Fibroblast of lung (primary cell): ENCODE results near the gene ZNF836.

ENCODE experiments used
- EZH2 ChIP-seq: IDR thresholded peaks from 2 replicates; pipeline ENCODE4 v1.5.1; 2012; ENCODE audit warnings: low read length, control low read depth, mild to moderate bottlenecking; ENCODE audit errors: missing control alignments
- TF ChIP-seq, protein P1 (sequence below), 2 donors: IDR thresholded peaks in 1 of 2; conservative IDR thresholded peaks in 1 of 2; 1 replicate in 1 of 2; 2 replicates in 1 of 2; pipeline ENCODE4 v1.5.1; 2011 to 2012; ENCODE audit warnings: low read length in 2 of 2, control low read depth in 1 of 2, inconsistent platforms in 1 of 2, low read depth in 1 of 2, mild to moderate bottlenecking in 1 of 2

DNA sequence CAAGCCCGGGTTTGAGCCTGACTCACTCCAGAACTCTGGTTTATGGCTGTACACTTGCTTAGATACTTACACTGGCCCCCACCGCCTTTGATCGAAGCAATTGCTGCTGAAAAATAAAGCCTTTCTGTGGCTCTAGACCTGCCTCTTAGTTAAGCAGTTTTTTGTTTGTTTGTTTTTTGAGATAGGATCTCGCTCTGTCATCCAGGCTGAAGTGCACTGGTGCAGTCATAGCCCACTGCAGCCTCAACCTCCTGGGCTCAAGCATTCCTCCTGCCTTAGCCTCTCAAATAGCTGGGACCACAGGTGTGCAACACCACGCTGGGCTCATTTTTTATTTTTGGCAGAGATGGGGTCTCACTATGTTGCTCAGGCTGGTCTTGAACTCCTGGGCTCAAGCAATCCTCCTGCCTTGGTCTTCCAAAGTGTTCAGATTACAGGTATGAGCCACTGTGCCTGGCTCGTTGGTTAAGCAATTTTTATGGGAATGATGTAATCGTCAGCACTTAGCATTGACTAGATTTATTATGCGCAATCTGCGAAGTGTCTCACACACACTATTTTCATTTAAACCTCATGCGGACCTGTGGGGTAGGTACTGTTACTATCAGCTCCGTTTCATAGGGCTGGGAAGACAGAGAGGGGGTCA is 40.6 kb upstream of the ZNF836 start:
- TF ChIP-seq, protein P1, sequence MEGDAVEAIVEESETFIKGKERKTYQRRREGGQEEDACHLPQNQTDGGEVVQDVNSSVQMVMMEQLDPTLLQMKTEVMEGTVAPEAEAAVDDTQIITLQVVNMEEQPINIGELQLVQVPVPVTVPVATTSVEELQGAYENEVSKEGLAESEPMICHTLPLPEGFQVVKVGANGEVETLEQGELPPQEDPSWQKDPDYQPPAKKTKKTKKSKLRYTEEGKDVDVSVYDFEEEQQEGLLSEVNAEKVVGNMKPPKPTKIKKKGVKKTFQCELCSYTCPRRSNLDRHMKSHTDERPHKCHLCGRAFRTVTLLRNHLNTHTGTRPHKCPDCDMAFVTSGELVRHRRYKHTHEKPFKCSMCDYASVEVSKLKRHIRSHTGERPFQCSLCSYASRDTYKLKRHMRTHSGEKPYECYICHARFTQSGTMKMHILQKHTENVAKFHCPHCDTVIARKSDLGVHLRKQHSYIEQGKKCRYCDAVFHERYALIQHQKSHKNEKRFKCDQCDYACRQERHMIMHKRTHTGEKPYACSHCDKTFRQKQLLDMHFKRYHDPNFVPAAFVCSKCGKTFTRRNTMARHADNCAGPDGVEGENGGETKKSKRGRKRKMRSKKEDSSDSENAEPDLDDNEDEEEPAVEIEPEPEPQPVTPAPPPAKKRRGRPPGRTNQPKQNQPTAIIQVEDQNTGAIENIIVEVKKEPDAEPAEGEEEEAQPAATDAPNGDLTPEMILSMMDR (conservative IDR thresholded peaks at IDR 0.05 in 1 of 2, IDR thresholded peaks at IDR 0.05 in 1 of 2; ENCODE audit: low read depth in 1 of 2, low read length in 2 of 2): no peak
- TF ChIP-seq EZH2: no peak
